Mammary epithelial cell (primary cell): ENCODE results near the gene LRIG1.

ENCODE experiments used
- EZH2 ChIP-seq: IDR thresholded peaks from 2 replicates; pipeline ENCODE4 v1.6.1; 2012; ENCODE audit warnings: low read length, inconsistent platforms, borderline replicate concordance
- TF ChIP-seq, protein P1 (sequence below), 2 donors: IDR thresholded peaks in 1 of 2; conservative IDR thresholded peaks in 1 of 2; 2 replicates each; pipeline ENCODE4 v1.5.1; 2011 to 2012; ENCODE audit warnings: inconsistent platforms in 2 of 2, low read length in 2 of 2, mild to moderate bottlenecking in 2 of 2, control low read depth in 1 of 2, low read depth in 1 of 2; ENCODE audit not compliant: insufficient read depth in 1 of 2; ENCODE audit errors: extremely low read depth in 1 of 2

DNA sequence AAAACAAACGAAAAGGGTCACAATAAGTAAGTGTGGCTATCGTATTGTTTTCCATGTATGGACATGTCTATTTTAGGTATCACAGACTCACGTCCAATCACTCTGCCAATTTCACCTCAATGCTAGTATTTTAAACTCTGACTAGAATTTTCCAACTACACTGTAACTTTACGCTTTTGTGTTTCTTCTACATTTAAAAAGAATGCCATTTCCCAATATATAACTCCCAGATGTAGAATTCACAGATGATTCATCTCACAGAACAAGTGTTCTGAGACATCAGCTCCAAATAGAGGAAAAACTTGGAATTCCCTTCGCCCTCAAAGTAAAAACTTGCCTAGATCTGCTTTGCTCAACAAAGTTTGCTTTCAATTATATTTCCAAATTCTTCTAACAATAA is 14.2 kb downstream of the LRIG1 start:
- TF ChIP-seq, protein P1, sequence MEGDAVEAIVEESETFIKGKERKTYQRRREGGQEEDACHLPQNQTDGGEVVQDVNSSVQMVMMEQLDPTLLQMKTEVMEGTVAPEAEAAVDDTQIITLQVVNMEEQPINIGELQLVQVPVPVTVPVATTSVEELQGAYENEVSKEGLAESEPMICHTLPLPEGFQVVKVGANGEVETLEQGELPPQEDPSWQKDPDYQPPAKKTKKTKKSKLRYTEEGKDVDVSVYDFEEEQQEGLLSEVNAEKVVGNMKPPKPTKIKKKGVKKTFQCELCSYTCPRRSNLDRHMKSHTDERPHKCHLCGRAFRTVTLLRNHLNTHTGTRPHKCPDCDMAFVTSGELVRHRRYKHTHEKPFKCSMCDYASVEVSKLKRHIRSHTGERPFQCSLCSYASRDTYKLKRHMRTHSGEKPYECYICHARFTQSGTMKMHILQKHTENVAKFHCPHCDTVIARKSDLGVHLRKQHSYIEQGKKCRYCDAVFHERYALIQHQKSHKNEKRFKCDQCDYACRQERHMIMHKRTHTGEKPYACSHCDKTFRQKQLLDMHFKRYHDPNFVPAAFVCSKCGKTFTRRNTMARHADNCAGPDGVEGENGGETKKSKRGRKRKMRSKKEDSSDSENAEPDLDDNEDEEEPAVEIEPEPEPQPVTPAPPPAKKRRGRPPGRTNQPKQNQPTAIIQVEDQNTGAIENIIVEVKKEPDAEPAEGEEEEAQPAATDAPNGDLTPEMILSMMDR (conservative IDR thresholded peaks at IDR 0.05 in 1 of 2, IDR thresholded peaks at IDR 0.05 in 1 of 2; ENCODE audit: extremely low read depth in 1 of 2, insufficient read depth in 1 of 2, low read depth in 1 of 2, low read length in 2 of 2) = no peak
- TF ChIP-seq EZH2 = no peak
